Stomach (tissue), 9 donors: ENCODE data around the gene ARHGAP1. TPM values are rescaled to one million over a fixed set of nuclear protein-coding genes. Genes with fewer than 3 reads are reported as not detected.

ENCODE experiments used
- DNase-seq, 2 donors: peaks; one replicate each; pipeline versions ENCODE4 v3.0.0 to v3.0.0-alpha.2; 2013 to 2019
- H3K27ac ChIP-seq, 5 donors: fragments of 200-600 bp in 4 of 5; sonication (generic) in 4 of 5; one replicate each; pipeline ENCODE4 v1.5.1; 2013 to 2019; ENCODE audit warnings: mild to moderate bottlenecking in 1 of 5, moderate library complexity in 1 of 5
- H3K27me3 ChIP-seq, 3 donors: fragments of 200-600 bp; sonication (generic); one replicate each; pipeline ENCODE4 v1.5.1; 2017 to 2019; ENCODE audit warnings: mixed run types in 1 of 3
- H3K36me3 ChIP-seq, 4 donors: fragments of 200-600 bp; sonication (generic); 1 replicate in 3 of 4; 2 replicates in 1 of 4; pipeline ENCODE4 v1.5.1; 2016 to 2019
- H3K4me1 ChIP-seq, 4 donors: fragments of 200-600 bp; sonication (generic); one replicate each; pipeline ENCODE4 v1.5.1; 2016 to 2019
- H3K4me3 ChIP-seq, 4 donors: fragments of 200-600 bp; sonication (generic) in 3 of 4; one replicate each; pipeline ENCODE4 v1.5.1; 2016 to 2019; ENCODE audit warnings: mild to moderate bottlenecking in 1 of 4
- H3K9me3 ChIP-seq, 4 donors: fragments of 200-600 bp; sonication (generic); one replicate each; pipeline ENCODE4 v1.5.1; 2016 to 2019
- EP300 ChIP-seq: sonication (generic); formaldehyde crosslinking; IDR thresholded peaks from one replicate; pipeline ENCODE4 v1.6.1; 2017; ENCODE audit warnings: antibody characterized with exemption
- POLR2A ChIP-seq, 4 donors: fragments of 450-650 bp; IDR thresholded peaks; one replicate each; pipeline ENCODE4 v1.6.1; 2016; ENCODE audit warnings: antibody characterized with exemption in 4 of 4, control low read depth in 2 of 4, mild to moderate bottlenecking in 1 of 4, moderate library complexity in 1 of 4
- POLR2AphosphoS5 ChIP-seq, 3 donors: sonication (generic); formaldehyde crosslinking; IDR thresholded peaks; one replicate each; pipeline ENCODE4 v1.6.1; 2016; ENCODE audit warnings: antibody characterized with exemption in 3 of 3
- WGBS, 5 donors: extraction: QIAGEN DNeasy Blood & Tissue Kit in 3 of 5; methylation state at CpG; one replicate each; pipeline versions ENCODE4 v1.1.5 to v1.1.7; 2013 to 2018; 5-methylcytosine and 5-hydroxymethylcytosine counted together
- intact Hi-C: fragments of 100-400 bp; cut with DNase I; formaldehyde crosslinking; loops from one replicate; pipeline ENCODE4 v1.15.1; 2023; ENCODE audit warnings: low total_unique reads
- polyA plus RNA-seq, 3 donors: library from polyadenylated mRNA; stranded (reverse); fragments of 200-250 nt; gene quantifications; one replicate each; pipeline ENCODE4 v1.2.3, GENCODE V29; 2013
- total RNA-seq, 5 donors: library from RNA; depleted of rRNA; stranded (reverse); fragments of >200 nt; gene quantifications; one replicate each; pipeline versions ENCODE4 v1.1.0 to v1.2.3, GENCODE V29; 2014 to 2016
- TF ChIP-seq, protein P1 (sequence below), 7 experiments: fragments of 450-650 bp in 4 of 7; fragments of 200-600 bp in 3 of 7; sonication (generic) in 3 of 7; IDR thresholded peaks; one replicate each; pipeline ENCODE4 v1.5.1; 2016 to 2019; ENCODE audit warnings: antibody characterized with exemption in 7 of 7, control low read depth in 2 of 7, mild to moderate bottlenecking in 1 of 7
- donor health status: healthy with polysubstance abuse.
- donor health status: Bipolar disorder and iron deficiency.
- donor health status: healthy.

ARHGAP1 gene
- total and polyA plus RNA-seq, 8 donors = 21.1 to 82.9 (median 31.3) TPM

DNA sequence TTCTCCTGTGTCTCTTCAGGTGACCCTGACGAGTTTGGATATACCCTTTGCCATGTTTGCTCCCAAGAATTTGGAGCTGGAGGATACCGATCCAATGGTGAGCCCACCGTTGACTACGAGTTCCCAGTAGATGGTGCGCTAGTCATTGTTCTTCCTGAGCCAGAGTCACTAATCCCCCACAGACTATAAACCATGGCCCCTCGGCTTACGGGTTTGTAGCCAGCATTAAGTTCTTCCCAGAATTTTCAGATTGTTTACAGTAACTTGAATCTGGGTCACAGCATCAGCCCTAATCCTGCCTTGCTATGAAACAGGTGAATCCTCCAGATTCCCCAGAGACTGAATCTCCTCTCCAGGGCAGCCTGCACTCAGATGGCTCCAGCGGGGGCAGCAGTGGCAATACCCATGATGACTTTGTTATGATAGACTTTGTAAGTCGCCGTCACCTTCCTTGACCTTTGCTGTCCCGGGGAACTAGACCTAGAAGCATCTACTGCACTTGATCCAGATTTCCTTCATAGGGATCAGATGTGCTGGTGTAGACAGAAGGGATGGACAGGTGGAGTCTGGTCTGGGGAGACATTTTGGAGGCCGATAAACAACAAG is 31.8 kb downstream of the ARHGAP1 start:
- no peaks in the 10 kb centered on the region for H3K27me3 ChIP-seq
- no peak overlapping the region for H3K4me3 ChIP-seq
- DNase-seq = no peak
- TF ChIP-seq, protein P1, sequence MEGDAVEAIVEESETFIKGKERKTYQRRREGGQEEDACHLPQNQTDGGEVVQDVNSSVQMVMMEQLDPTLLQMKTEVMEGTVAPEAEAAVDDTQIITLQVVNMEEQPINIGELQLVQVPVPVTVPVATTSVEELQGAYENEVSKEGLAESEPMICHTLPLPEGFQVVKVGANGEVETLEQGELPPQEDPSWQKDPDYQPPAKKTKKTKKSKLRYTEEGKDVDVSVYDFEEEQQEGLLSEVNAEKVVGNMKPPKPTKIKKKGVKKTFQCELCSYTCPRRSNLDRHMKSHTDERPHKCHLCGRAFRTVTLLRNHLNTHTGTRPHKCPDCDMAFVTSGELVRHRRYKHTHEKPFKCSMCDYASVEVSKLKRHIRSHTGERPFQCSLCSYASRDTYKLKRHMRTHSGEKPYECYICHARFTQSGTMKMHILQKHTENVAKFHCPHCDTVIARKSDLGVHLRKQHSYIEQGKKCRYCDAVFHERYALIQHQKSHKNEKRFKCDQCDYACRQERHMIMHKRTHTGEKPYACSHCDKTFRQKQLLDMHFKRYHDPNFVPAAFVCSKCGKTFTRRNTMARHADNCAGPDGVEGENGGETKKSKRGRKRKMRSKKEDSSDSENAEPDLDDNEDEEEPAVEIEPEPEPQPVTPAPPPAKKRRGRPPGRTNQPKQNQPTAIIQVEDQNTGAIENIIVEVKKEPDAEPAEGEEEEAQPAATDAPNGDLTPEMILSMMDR (IDR thresholded peaks at IDR 0.05) = no peak
- TF ChIP-seq POLR2A (IDR thresholded peaks at IDR 0.05) (no peak), POLR2AphosphoS5 (IDR thresholded peaks at IDR 0.05) (no peak), EP300 (no peak)
- H3K4me1 ChIP-seq = peaks cover 0 to 56% (median 13%) of the 10 kb centered on the region in 4 donors
- H3K9me3 ChIP-seq = no peaks in the 10 kb centered on the region
- H3K36me3 ChIP-seq = peaks cover 69 to 100% (median 100%) of the 10 kb centered on the region in 4 donors
- 86 to 94% (median 94%) methylated on average over 12 of the region's 12 CpGs for WGBS, 5 donors
- intact Hi-C loops = no loop called here
- no peak overlapping the region for H3K27ac ChIP-seq

DNA sequence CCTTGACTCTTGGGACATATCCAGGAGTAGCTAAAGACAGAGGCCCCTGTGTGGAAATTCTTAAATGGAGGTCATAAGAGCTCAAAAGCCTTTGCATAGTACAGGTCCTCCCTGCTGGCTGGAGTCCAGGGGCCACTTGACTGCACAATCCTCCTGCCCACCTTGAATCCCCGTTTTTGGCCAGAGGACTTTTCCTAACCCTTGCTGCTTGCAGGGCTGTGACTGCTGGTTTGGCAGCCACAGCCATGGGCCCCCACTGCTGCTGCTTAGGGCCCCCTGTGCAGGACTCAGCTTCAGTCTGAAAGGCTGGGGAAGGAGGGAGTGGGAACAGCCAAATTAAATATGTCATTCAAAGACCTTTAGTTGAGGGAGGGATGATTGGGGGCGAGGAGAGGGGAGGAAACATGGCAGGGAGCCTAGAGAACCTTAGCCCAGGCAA is 33.4 kb downstream of the ARHGAP1 start:
- 53 to 74% (median 65%) methylated on average over 2 of the region's 2 CpGs for WGBS, 5 donors
- TF ChIP-seq EP300 (no peak), POLR2A (IDR thresholded peaks at IDR 0.05) (no peak), POLR2AphosphoS5 (IDR thresholded peaks at IDR 0.05) (no peak)
- TF ChIP-seq, protein P1 (IDR thresholded peaks at IDR 0.05) = no peak
- Histone ChIP-seq H3K36me3 (peaks cover 65 to 100% (median 100%) of the 10 kb centered on the region in 4 donors), H3K9me3 (no peaks in the 10 kb centered on the region), H3K4me1 (peaks cover 0 to 41% (median 10%) of the 10 kb centered on the region in 4 donors), H3K4me3 (no peak overlapping the region), H3K27me3 (no peaks in the 10 kb centered on the region), H3K27ac (peak overlapping the region in 4 of 5 donors; percentile 31 to 48 (median 46))
- no peak for DNase-seq
- intact Hi-C loops = no loop called here

DNA sequence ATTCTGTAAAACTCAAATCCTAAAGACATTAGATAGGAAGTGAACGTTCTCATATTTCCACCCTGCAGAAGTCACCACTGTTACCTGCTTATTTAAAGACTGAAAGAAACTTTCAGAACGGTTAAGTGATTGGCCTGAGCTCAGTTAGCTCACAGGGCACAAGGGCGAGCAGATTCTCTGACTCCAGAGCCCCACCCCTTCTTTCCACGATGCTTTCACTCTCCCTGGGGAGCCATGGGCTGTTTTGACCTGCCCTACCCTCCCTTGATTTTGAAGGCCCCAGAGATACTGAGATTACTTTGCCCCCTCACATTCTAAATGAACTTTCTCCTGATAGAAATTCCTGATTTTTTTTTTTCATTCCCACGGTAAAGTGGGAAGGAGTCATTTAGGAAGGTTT is 33.9 kb downstream of the ARHGAP1 start:
- no peak for DNase-seq
- no peaks in the 10 kb centered on the region for H3K9me3 ChIP-seq
- peaks cover 0 to 36% (median 9%) of the 10 kb centered on the region in 4 donors for H3K4me1 ChIP-seq
- TF ChIP-seq POLR2A (IDR thresholded peaks at IDR 0.05) = no peak
- no peak for TF ChIP-seq EP300
- TF ChIP-seq, protein P1 (IDR thresholded peaks at IDR 0.05) = no peak
- no peak for TF ChIP-seq POLR2AphosphoS5 (IDR thresholded peaks at IDR 0.05)
- H3K27ac ChIP-seq = peak overlapping the region in 4 of 5 donors; percentile 31 to 48 (median 46)
- WGBS, 5 donors = 62 to 70% (median 65%) methylated on average over 5 of the region's 5 CpGs
- intact Hi-C loops = no loop called here
- H3K4me3 ChIP-seq = no peak overlapping the region
- no peaks in the 10 kb centered on the region for H3K27me3 ChIP-seq
- peaks cover 60 to 100% (median 99%) of the 10 kb centered on the region in 4 donors for H3K36me3 ChIP-seq

DNA sequence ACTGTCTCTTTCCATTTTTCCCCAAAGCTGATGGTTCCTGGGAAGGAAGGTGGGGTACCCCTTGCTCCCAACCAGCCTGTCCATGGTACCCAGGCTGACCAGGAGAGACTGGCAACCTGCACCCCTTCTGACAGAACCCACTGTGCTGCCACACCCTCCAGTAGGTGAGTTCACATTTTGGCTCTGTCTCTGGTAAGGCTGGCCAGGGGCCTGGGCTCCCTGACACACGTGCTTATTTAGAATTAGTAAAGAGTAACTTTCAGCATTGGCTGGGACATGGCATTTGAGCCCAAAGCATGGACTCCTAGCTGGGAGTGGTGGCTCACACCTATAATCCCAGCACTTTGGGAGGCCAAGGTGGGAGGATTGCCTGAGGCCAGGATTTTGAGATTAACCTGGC is 35.1 kb downstream of the ARHGAP1 start:
- no peaks in the 10 kb centered on the region for H3K27me3 ChIP-seq
- H3K4me1 ChIP-seq = peaks cover 0 to 25% (median 4%) of the 10 kb centered on the region in 4 donors
- TF ChIP-seq POLR2A (IDR thresholded peaks at IDR 0.05) (no peak), POLR2AphosphoS5 (IDR thresholded peaks at IDR 0.05) (no peak), EP300 (no peak)
- TF ChIP-seq, protein P1 (IDR thresholded peaks at IDR 0.05) = no peak
- no peak for DNase-seq
- H3K4me3 ChIP-seq = no peak overlapping the region
- peaks cover 48 to 100% (median 99%) of the 10 kb centered on the region in 4 donors for H3K36me3 ChIP-seq
- H3K27ac ChIP-seq = no peak overlapping the region
- H3K9me3 ChIP-seq = no peaks in the 10 kb centered on the region
- WGBS, 5 donors = 67 to 93% (median 85%) methylated on average over 1 of the region's 1 CpG
- intact Hi-C loops = no loop called here
